HepG2 (cell line): ENCODE measurements around the gene MAP3K2. TPM values are rescaled to one million over a fixed set of nuclear protein-coding genes. Genes with fewer than 3 reads are reported as not detected.
A peak's percentile ranks its signal among the peaks of the same experiment; 100 is the strongest.

Experiments used
- ATAC-seq: fragments of 200-7000 bp; cut with Tn5 transposase; 3 replicates; pipeline ENCODE4 v1.9.1; 2020; ENCODE audit warnings: mild to moderate bottlenecking, moderate library complexity
- BruUV-seq: library from RNA; stranded (reverse); fragments of 400-500 nt; replicated peaks from 2 replicates; lab custom pipeline; 2021; lab: Mats Ljungman, UMichigan
- CTCF ChIA-PET: fragments of 300-600 bp; formaldehyde crosslinking; extraction: SDS; loops from one replicate; lab custom pipeline; 2021; ENCODE audit warnings: low total read pairs, inconsistent platforms, low intra/inter-chr PET ratio; lab: Yijun Ruan, JAX
- POLR2A ChIA-PET: fragments of 350-600 bp; sonication (Branson Sonifier 250); formaldehyde crosslinking; loops from one replicate; lab custom pipeline; 2020; ENCODE audit warnings: antibody characterized with exemption, inconsistent platforms; lab: Yijun Ruan, JAX
- DNase-seq: peaks from one replicate; pipeline ENCODE4 v3.0.0-alpha.2; 2015; ENCODE audit warnings: low spot score
- FAIRE-seq: peaks from 3 replicates; lab custom pipeline; 2011; peaks lifted over from hg19 to GRCh38; lab: Jason Lieb, UNC
- H2AFZ ChIP-seq: one replicate; pipeline ENCODE4 v1.6.1; 2011; ENCODE audit warnings: low read length, inconsistent platforms
- H3K27ac ChIP-seq: fragments of 300-600 bp; 3 replicates; pipeline ENCODE4 v1.8.0; 2011; ENCODE audit warnings: mixed run types, mild to moderate bottlenecking, mixed read lengths, low read length, inconsistent platforms; ENCODE audit not compliant: insufficient read depth; ENCODE audit errors: extremely low read length
- H3K27me3 ChIP-seq, 2 experiments: fragments of 200-600 bp in 1 of 2; 2 replicates in 1 of 2; 3 replicates in 1 of 2; pipeline versions ENCODE4 v1.6.0 to v1.8.0; 2011; ENCODE audit warnings: low read length in 2 of 2, mild to moderate bottlenecking in 2 of 2, moderate library complexity in 2 of 2, inconsistent platforms in 1 of 2; ENCODE audit not compliant: insufficient read depth in 2 of 2, control insufficient read depth in 1 of 2
- H3K36me3 ChIP-seq, 2 experiments: fragments of 200-600 bp in 1 of 2; replicated peaks in 1 of 2; 2 replicates in 1 of 2; 3 replicates in 1 of 2; pipeline versions ENCODE4 v1.5.1 to v1.8.0; 2011; ENCODE audit warnings: low read length in 2 of 2, inconsistent platforms in 1 of 2; ENCODE audit not compliant: insufficient read depth in 2 of 2, control insufficient read depth in 1 of 2
- H3K4me1 ChIP-seq: 2 replicates; pipeline ENCODE4 v1.5.1; 2012; ENCODE audit warnings: low read length, inconsistent platforms; ENCODE audit not compliant: insufficient read depth
- H3K4me2 ChIP-seq: 2 replicates; pipeline ENCODE4 v1.6.0; 2011; ENCODE audit warnings: low read depth, low read length, inconsistent platforms
- H3K4me3 ChIP-seq, 3 experiments: fragments of 200-600 bp in 1 of 3; sonication (generic), shearing (Covaris generic) in 1 of 3; replicated peaks in 1 of 3; 2 replicates each; pipeline ENCODE4 v1.5.1; 2011 to 2016; ENCODE audit warnings: low read length in 3 of 3, inconsistent platforms in 2 of 3, low read depth in 2 of 3, mild to moderate bottlenecking in 2 of 3, control low read depth in 1 of 3, mixed read lengths in 1 of 3; ENCODE audit not compliant: insufficient read depth in 1 of 3
- H3K79me2 ChIP-seq: one replicate; pipeline ENCODE4 v1.6.1; 2011; ENCODE audit warnings: low read length, inconsistent platforms; ENCODE audit not compliant: insufficient read depth
- H3K9ac ChIP-seq: 2 replicates; pipeline ENCODE4 v1.6.0; 2011; ENCODE audit warnings: mild to moderate bottlenecking, low read depth, low read length, inconsistent platforms; ENCODE audit not compliant: insufficient read depth
- H3K9me3 ChIP-seq: 2 replicates; pipeline ENCODE4 v1.5.1; 2012; ENCODE audit warnings: mild to moderate bottlenecking, low read length
- H4K20me1 ChIP-seq: 2 replicates; pipeline ENCODE4 v1.6.0; 2011; ENCODE audit warnings: inconsistent platforms, mild to moderate bottlenecking, low read length, moderate library complexity; ENCODE audit not compliant: insufficient read depth
- ADNP ChIP-seq: sonication (generic); formaldehyde crosslinking; IDR thresholded peaks from 2 replicates; pipeline ENCODE4 v1.4.0; 2020; ENCODE audit warnings: missing genetic modification reagents
- ARNT2 ChIP-seq: sonication (generic); formaldehyde crosslinking; IDR thresholded peaks from 2 replicates; pipeline ENCODE4 v1.8.0; 2022; ENCODE audit warnings: mild to moderate bottlenecking, low read depth, missing genetic modification reagents, moderate library complexity
- CENPT ChIP-seq: sonication (generic); formaldehyde crosslinking; IDR thresholded peaks from 2 replicates; pipeline ENCODE4 v1.8.0; 2022; ENCODE audit warnings: low read depth, mild to moderate bottlenecking, moderate library complexity, missing genetic modification reagents
- DPF2 ChIP-seq: sonication (generic); formaldehyde crosslinking; IDR thresholded peaks from 2 replicates; pipeline ENCODE4 v1.4.0; 2020; ENCODE audit warnings: mild to moderate bottlenecking, low read depth, missing genetic modification reagents, borderline replicate concordance
- GPN1 ChIP-seq: sonication (generic); formaldehyde crosslinking; IDR thresholded peaks from 2 replicates; pipeline ENCODE4 v1.5.1; 2020; ENCODE audit warnings: missing genetic modification reagents, borderline replicate concordance
- PCBP2 ChIP-seq: fragments of 200-400 bp; formaldehyde crosslinking; optimal IDR thresholded peaks from 2 replicates; pipeline ENCODE3; 2018; ENCODE audit warnings: low read length, low read depth; ENCODE audit not compliant: poor library complexity, severe bottlenecking
- RBFOX2 ChIP-seq: fragments of 200-400 bp; formaldehyde crosslinking; IDR thresholded peaks from 2 replicates; pipeline ENCODE4 v1.6.1; 2017; ENCODE audit warnings: low read depth, mild to moderate bottlenecking, low read length
- RCOR2 ChIP-seq: IDR thresholded peaks from 2 replicates; pipeline ENCODE4 v1.6.1; 2016; ENCODE audit warnings: missing biosample characterization, missing genetic modification reagents
- RFX3 ChIP-seq: IDR thresholded peaks from 2 replicates; pipeline ENCODE4 v1.6.1; 2016; ENCODE audit warnings: missing biosample characterization, missing genetic modification reagents
- RNF2 ChIP-seq: fragments of 450-650 bp; conservative IDR thresholded peaks from 2 replicates; pipeline ENCODE4 v1.6.1; 2016; ENCODE audit warnings: low read depth
- SNAPC4 ChIP-seq: sonication (generic); formaldehyde crosslinking; IDR thresholded peaks from 2 replicates; pipeline ENCODE4 v1.4.0; 2020; ENCODE audit warnings: mild to moderate bottlenecking, missing genetic modification reagents
- ZBTB3 ChIP-seq: sonication (generic); formaldehyde crosslinking; IDR thresholded peaks from 2 replicates; pipeline ENCODE4 v1.4.0; 2020; ENCODE audit warnings: low read depth, mild to moderate bottlenecking, moderate library complexity, missing genetic modification reagents, borderline replicate concordance
- ZEB1 ChIP-seq: IDR thresholded peaks from 2 replicates; pipeline ENCODE4 v1.6.1; 2012; ENCODE audit warnings: mild to moderate bottlenecking, low read depth, inconsistent platforms; ENCODE audit not compliant: insufficient replicate concordance
- ZMYM2 ChIP-seq: sonication (generic); formaldehyde crosslinking; IDR thresholded peaks from 2 replicates; pipeline ENCODE4 v1.8.0; 2022; ENCODE audit warnings: mild to moderate bottlenecking, missing genetic modification reagents
- ZNF121 ChIP-seq: sonication (generic); formaldehyde crosslinking; IDR thresholded peaks from 2 replicates; pipeline ENCODE4 v1.5.0; 2020; ENCODE audit warnings: mild to moderate bottlenecking, missing genetic modification reagents
- ZNF280B ChIP-seq: sonication (generic); formaldehyde crosslinking; IDR thresholded peaks from 2 replicates; pipeline ENCODE4 v1.5.0; 2020; ENCODE audit warnings: missing genetic modification reagents, mild to moderate bottlenecking, borderline replicate concordance
- ZNF34 ChIP-seq: sonication (generic); formaldehyde crosslinking; IDR thresholded peaks from 2 replicates; pipeline ENCODE4 v1.4.0; 2020; ENCODE audit warnings: mild to moderate bottlenecking, missing genetic modification reagents, borderline replicate concordance
- ZNF724P ChIP-seq: sonication (generic); formaldehyde crosslinking; IDR thresholded peaks from 2 replicates; pipeline ENCODE4 v1.8.0; 2022; ENCODE audit warnings: missing genetic modification reagents, borderline replicate concordance
- ZNF777 ChIP-seq: sonication (generic); formaldehyde crosslinking; IDR thresholded peaks from 2 replicates; pipeline ENCODE4 v1.4.0; 2020; ENCODE audit warnings: missing genetic modification reagents
- WGBS: methylation state at CpG from one replicate; pipeline ENCODE4 v1.1.6; 2017; ENCODE audit warnings: low lambda C conversion rate; 5-methylcytosine and 5-hydroxymethylcytosine counted together
- in situ Hi-C: cut with HindIII; loops from 2 replicates; pipeline ENCODE4 v1.10.0; 2017; ENCODE audit warnings: low pct_unique_long_range_greater_than_20kb; ENCODE audit not compliant: extremely low pct_ligation_motif_present
- intact Hi-C: fragments of 100-400 bp; cut with micrococcal nuclease; formaldehyde crosslinking; loops from one replicate; pipeline ENCODE4 v1.10.0; 2022; ENCODE audit not compliant: unreplicated experiment
- polyA plus RNA-seq, 8 experiments: library from polyadenylated mRNA; depleted of rRNA in 3 of 8; stranded (reverse) in 7 of 8; unstranded in 1 of 8; fragments of >200 nt; fragmentation: Illumina TruSeq in 4 of 8; extraction: Trizol in 4 of 8; gene quantifications; 2 replicates each; pipeline versions ENCODE4 v1.2.1 to v1.2.3, GENCODE V29; 2011 to 2016; ENCODE audit warnings: low read depth in 4 of 8, missing spikeins in 1 of 8, mixed read lengths in 1 of 8; ENCODE audit not compliant: insufficient read depth in 1 of 8
- total RNA-seq, 5 experiments: library from RNA; depleted of rRNA; stranded (reverse); fragments of >200 nt; fragmentation: Illumina TruSeq; extraction: Trizol; gene quantifications; 2 replicates each; pipeline ENCODE4 v1.2.3, GENCODE V29; 2016; ENCODE audit warnings: low read depth in 1 of 5

The MAP3K2 gene
- total and polyA plus RNA-seq, 2 of the 13 experiments (the other 11 are each of a cell fraction or from before 2014, with no cell fraction given): 12.2 to 37.2 TPM

GRCh38 chr2:127419112-127419430, 31.3 kb upstream of the MAP3K2 start:
- Histone ChIP-seq H3K4me1 (peaks cover 79% of the 10 kb centered on the region), H3K4me3 (peak overlapping the region; percentile 57 to 78 (median 73)), H3K4me2 (peak overlapping the region; percentile 94), H4K20me1 (no peaks in the 10 kb centered on the region), H3K27me3 (no peaks in the 10 kb centered on the region), H3K36me3 (peaks cover 6 to 24% of the 10 kb centered on the region in 2 experiments), H3K9me3 (no peaks in the 10 kb centered on the region), H3K9ac (peak overlapping the region; percentile 97), H2AFZ (no peak overlapping the region), H3K27ac (peak overlapping the region; percentile 96), H3K79me2 (peaks cover 47% of the 10 kb centered on the region)
- ChIA-PET CTCF (interaction anchor here (0.8 to 1.2 kb wide), 2 partner anchors 19 to 35 kb away, joined by 3 read pairs; no protein-coding TSS in a partner anchor), POLR2A (interaction anchor here (1.2 to 8.1 kb wide), 8 partner anchors 8 to 38 kb away, joined by 3 to 229 read pairs (median 28); no protein-coding TSS in a partner anchor)
- no peak for FAIRE-seq
- intact Hi-C loops (loop anchor here (2.0 to 5.0 kb wide), 2 partner anchors 20 to 62 kb away; no protein-coding TSS in a partner anchor), in situ Hi-C loops (no loop called here)
- 37% methylated on average over 4 of the region's 4 CpGs for WGBS
- ATAC-seq: no peak
- DNase-seq: no peak
- BruUV-seq: TSS peak; percentile 67
- no peak for TF ChIP-seq RBFOX2
- peak; percentile 9 for TF ChIP-seq ZEB1
- TF ChIP-seq ZNF34 (CRISPR knock-in tag): 0 out of 2 replicates have a peak, but pooled peaks have one; percentile 47
- TF ChIP-seq ZNF121 (CRISPR knock-in tag): no peak
- TF ChIP-seq ADNP (CRISPR knock-in tag): peak; percentile 74
- 0 out of 2 replicates have a peak, but pooled peaks have one; percentile 25 for TF ChIP-seq RFX3 (CRISPR knock-in tag)
- peak; percentile 26; the same call in 1 of the 2 replicates for TF ChIP-seq ARNT2 (CRISPR knock-in tag)
- TF ChIP-seq RCOR2: peak; percentile 68; the same call in 1 of the 2 replicates
- no peak for TF ChIP-seq RNF2
- no peak for TF ChIP-seq CENPT (CRISPR knock-in tag)
- 0 out of 2 replicates have a peak, but pooled peaks have one; percentile 4 for TF ChIP-seq SNAPC4 (CRISPR knock-in tag)
- no peak for TF ChIP-seq PCBP2
- TF ChIP-seq DPF2: peak; percentile 45; the same call in 1 of the 2 replicates
- no peak for TF ChIP-seq ZNF280B (CRISPR knock-in tag)
- TF ChIP-seq GPN1 (CRISPR knock-in tag): no peak
- TF ChIP-seq ZMYM2 (CRISPR knock-in tag): 0 out of 2 replicates have a peak, but pooled peaks have one; percentile 16
- peak; percentile 5; the same call in 1 of the 2 replicates for TF ChIP-seq ZNF777 (CRISPR knock-in tag)
- no peak; the same call in 1 of the 2 replicates for TF ChIP-seq ZBTB3
- 0 out of 2 replicates have a peak, but pooled peaks have one; percentile 9 for TF ChIP-seq ZNF724P (CRISPR knock-in tag)
